WTC11 (cell line): ENCODE data around the gene THEM5.

Experiments
- AFF4 ChIP-seq: sonication (generic); formaldehyde crosslinking; IDR thresholded peaks from 2 replicates; pipeline ENCODE4 v1.8.1; 2023; ENCODE audit warnings: mild to moderate bottlenecking, missing genetic modification reagents, borderline replicate concordance
- CREM ChIP-seq: sonication (generic); formaldehyde crosslinking; IDR thresholded peaks from 2 replicates; pipeline ENCODE4 v1.8.1; 2022; ENCODE audit warnings: mild to moderate bottlenecking, missing genetic modification reagents, moderate library complexity
- ELF4 ChIP-seq: sonication (generic); formaldehyde crosslinking; IDR thresholded peaks from 2 replicates; pipeline ENCODE4 v1.8.1; 2022; ENCODE audit warnings: low read depth, mild to moderate bottlenecking, moderate library complexity, missing genetic modification reagents
- ETV6 ChIP-seq: sonication (generic); formaldehyde crosslinking; IDR thresholded peaks from 2 replicates; pipeline ENCODE4 v1.8.1; 2022; ENCODE audit warnings: mild to moderate bottlenecking, missing genetic modification reagents
- IRF2 ChIP-seq: sonication (generic); formaldehyde crosslinking; IDR thresholded peaks from 2 replicates; pipeline ENCODE4 v1.8.0; 2022; ENCODE audit warnings: low read depth, missing genetic modification reagents, borderline replicate concordance
- JUN ChIP-seq: sonication (generic); formaldehyde crosslinking; IDR thresholded peaks from 2 replicates; pipeline ENCODE4 v1.8.0; 2023; ENCODE audit warnings: mild to moderate bottlenecking, missing genetic modification reagents
- MAX ChIP-seq: sonication (generic); formaldehyde crosslinking; IDR thresholded peaks from 2 replicates; pipeline ENCODE4 v1.8.0; 2022; ENCODE audit warnings: mild to moderate bottlenecking, missing genetic modification reagents
- NFE2L1 ChIP-seq: sonication (generic); formaldehyde crosslinking; IDR thresholded peaks from 2 replicates; pipeline ENCODE4 v1.8.1; 2023; ENCODE audit warnings: missing genetic modification reagents
- NR1H2 ChIP-seq: sonication (generic); formaldehyde crosslinking; IDR thresholded peaks from 2 replicates; pipeline ENCODE4 v1.9.0; 2021; ENCODE audit warnings: mild to moderate bottlenecking, moderate library complexity, missing genetic modification reagents
- PREB ChIP-seq: sonication (generic); formaldehyde crosslinking; IDR thresholded peaks from 2 replicates; pipeline ENCODE4 v1.8.1; 2022; ENCODE audit warnings: mild to moderate bottlenecking, missing genetic modification reagents, moderate library complexity, borderline replicate concordance
- STAT6 ChIP-seq: sonication (generic); formaldehyde crosslinking; conservative IDR thresholded peaks from 2 replicates; pipeline ENCODE4 v1.8.1; 2023; ENCODE audit warnings: mild to moderate bottlenecking, low read depth, missing genetic modification reagents, moderate library complexity
- TCF7 ChIP-seq: sonication (generic); formaldehyde crosslinking; IDR thresholded peaks from 2 replicates; pipeline ENCODE4 v1.8.0; 2022; ENCODE audit warnings: mild to moderate bottlenecking, low read depth, missing genetic modification reagents, moderate library complexity
- TF ChIP-seq, protein P1 (sequence below): fragments of 200-600 bp; IDR thresholded peaks from 2 replicates; pipeline ENCODE4 v1.8.0; 2022; ENCODE audit warnings: antibody characterized with exemption

DNA sequence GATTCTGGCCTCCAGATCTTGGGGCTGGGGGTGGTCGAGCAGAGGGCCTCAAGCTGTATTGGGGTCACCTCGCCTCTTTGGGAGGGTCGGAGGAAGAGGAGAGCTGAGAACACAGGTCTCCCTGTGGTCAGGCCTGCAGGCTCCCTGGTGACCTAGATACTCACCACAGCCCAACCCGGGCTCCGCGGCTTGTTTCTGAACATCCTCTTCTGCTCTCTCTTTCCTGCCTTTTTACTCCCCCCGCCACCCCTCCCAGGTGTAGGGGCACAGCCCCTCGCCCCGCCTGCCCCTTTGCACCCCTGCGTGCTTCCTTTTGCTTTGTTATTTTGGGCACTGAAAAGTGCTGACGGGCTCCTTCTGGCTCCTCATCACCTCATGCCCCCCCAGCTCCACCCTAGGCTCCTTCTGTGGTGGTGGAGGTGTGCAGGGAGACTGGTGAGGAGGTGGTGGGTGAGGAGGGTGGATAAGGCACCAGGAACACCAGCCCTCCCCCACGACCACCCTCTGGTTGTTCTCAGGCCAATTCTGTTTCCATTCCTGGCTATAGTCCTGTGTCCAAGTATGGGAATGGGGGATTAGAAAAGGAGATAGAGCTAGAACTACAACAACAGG lies 37.7 kb downstream of the THEM5 start:
- TF ChIP-seq AFF4 (CRISPR knock-in tag) = no peak
- no peak for TF ChIP-seq STAT6 (CRISPR knock-in tag)
- TF ChIP-seq TCF7 = no peak
- TF ChIP-seq, protein P1, sequence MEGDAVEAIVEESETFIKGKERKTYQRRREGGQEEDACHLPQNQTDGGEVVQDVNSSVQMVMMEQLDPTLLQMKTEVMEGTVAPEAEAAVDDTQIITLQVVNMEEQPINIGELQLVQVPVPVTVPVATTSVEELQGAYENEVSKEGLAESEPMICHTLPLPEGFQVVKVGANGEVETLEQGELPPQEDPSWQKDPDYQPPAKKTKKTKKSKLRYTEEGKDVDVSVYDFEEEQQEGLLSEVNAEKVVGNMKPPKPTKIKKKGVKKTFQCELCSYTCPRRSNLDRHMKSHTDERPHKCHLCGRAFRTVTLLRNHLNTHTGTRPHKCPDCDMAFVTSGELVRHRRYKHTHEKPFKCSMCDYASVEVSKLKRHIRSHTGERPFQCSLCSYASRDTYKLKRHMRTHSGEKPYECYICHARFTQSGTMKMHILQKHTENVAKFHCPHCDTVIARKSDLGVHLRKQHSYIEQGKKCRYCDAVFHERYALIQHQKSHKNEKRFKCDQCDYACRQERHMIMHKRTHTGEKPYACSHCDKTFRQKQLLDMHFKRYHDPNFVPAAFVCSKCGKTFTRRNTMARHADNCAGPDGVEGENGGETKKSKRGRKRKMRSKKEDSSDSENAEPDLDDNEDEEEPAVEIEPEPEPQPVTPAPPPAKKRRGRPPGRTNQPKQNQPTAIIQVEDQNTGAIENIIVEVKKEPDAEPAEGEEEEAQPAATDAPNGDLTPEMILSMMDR = no peak
- TF ChIP-seq MAX (CRISPR knock-in tag) = no peak
- TF ChIP-seq PREB = no peak
- TF ChIP-seq ELF4 (CRISPR knock-in tag) = no peak
- no peak for TF ChIP-seq NFE2L1
- no peak for TF ChIP-seq JUN (CRISPR knock-in tag)
- no peak for TF ChIP-seq NR1H2
- no peak for TF ChIP-seq CREM (CRISPR knock-in tag)
- TF ChIP-seq ETV6 (CRISPR knock-in tag) = no peak
- TF ChIP-seq IRF2 (CRISPR knock-in tag) = no peak
